Measurements from ENCODE around the gene TRAPPC6A.

Gene TRAPPC6A

GRCh38 chr19:45166723-45167252 lies 11.2 kb downstream of the TRAPPC6A start:
- no peak for TF ChIP-seq CTCF (IDR thresholded peaks at IDR 0.05)

- no peak for TF ChIP-seq CTCF (IDR thresholded peaks at IDR 0.05)
These were observed 13.3 kb downstream of the TRAPPC6A start for GRCh38 chr19:45164577-45165335.

DNA sequence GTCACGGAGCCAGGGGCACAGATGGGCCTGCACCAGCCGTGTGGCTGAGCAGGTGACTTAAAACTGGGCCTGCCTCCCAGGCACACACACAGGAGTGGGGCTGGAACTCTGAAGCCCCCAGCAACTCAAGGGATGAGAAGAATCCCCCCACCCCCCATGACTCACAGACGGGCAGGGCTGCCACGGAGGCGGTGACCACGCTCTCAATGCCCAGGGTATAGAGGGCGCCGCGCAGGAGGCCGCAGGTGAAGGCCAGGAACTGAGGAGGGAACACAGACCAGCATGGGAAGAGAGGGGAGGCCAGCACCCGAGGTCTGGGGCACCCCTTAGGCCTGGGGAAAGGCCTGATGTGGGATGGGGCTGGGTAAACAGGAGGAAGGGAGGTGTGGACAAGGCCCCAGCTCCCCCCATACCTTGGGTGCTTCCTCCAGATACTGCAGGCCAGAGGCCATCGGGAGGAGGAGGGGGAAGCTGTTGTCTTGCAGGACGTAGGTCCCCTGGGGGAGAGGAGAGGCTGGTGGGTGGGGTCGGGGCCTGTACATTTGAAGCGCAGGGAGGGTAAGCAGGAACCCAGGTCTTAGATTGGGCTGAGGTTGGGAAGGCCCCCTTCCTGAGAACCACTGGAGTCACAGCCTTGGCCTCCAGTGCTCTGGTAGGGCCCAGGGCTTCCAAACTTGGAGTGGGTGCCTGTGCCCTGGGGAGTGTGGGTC lies 14.1 kb downstream of the TRAPPC6A start:
- TF ChIP-seq CTCF (IDR thresholded peaks at IDR 0.05): no peak

- TF ChIP-seq CTCF (IDR thresholded peaks at IDR 0.05): no peak
These were observed 14.9 kb downstream of the TRAPPC6A start for GRCh38 chr19:45163156-45163555.

DNA sequence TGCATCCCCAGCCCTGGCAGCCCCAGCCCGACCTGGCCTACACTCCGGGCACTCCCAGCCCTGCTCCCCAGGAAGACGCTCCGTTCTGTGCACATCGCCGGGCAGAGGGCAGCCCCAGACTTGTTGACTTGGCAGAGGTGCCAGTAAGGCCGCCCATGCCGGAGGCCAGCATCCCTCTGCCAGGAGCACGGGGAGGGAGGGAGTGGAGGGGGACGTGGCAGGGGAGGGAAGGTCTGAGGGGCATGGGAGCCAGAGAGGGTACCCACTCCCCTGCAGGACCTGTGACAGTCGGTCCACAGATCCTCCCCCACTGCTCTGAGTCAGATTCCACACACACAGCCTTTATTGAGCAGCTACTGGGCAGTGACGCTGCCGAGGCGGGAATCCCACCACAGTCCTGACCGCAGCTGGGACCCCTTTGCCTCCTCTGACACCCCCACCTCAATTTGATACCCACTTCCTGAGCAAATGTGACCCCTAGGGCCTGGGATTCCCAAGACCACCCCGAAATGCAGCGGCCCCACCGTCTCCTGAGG lies 15.4 kb downstream of the TRAPPC6A start:
- TF ChIP-seq CTCF (IDR thresholded peaks at IDR 0.05): no peak

DNA sequence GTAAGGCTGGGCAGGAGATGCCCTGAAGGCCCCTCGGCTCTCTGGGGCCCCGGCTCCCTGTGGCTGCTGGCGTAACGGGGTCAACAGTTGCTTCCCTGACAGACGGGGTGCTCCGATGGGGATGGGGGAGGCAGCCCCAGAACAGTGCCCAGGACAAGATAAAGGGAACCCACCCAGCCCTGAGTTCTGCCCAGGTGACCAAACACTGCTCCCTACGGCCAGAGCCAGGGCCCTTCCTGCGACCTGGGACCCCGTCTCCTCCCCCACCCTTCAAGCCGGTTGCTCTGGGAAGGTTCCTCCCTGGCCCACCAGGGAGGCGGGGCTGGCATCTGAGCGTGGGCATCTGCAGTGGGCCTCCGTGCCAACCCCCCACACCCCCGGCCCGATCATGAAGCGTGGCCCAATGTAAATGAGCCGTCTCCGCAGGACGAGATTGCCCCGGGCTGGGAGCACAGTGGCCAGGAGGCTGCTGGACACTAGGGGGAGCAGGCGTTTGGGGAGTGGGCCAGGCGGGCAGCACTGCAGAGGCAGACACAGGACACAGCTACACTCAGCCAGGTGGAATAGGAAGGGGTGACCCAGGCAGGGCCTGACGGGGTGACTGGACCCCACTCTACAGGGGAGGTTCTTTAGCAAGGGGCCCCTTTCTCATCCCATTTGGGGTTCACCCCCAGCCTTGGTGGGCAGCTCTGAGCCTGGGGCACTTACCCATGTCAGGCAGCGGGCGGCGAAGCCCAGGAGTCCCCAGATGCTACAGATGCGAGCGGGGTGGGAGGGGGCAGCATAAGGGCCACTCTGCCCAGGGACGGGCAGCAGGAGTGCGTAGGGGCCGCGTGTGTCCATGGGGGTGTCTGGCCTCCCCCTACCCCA lies 16.1 kb downstream of the TRAPPC6A start:
- TF ChIP-seq CTCF (IDR thresholded peaks at IDR 0.05): no peak
